Fibroblast of villous mesenchyme (primary cell): ENCODE measurements around the gene NLRP12. TPM values are rescaled to one million over a fixed set of nuclear protein-coding genes. Genes with fewer than 3 reads are reported as not detected.
A peak's percentile ranks its signal among the peaks of the same experiment; 100 is the strongest.

Experiments used
- DNase-seq: peaks from one replicate; pipeline ENCODE4 v3.0.0-alpha.2; 2010; ENCODE audit warnings: low read depth
- H3K4me3 ChIP-seq: 2 replicates; pipeline ENCODE4 v1.5.1; 2011; ENCODE audit warnings: low read depth, mild to moderate bottlenecking, low read length
- CTCF ChIP-seq: IDR thresholded peaks from 2 replicates; pipeline ENCODE4 v1.5.1; 2012; ENCODE audit warnings: low read depth, mild to moderate bottlenecking, low read length; ENCODE audit not compliant: insufficient read depth
- total RNA-seq: library from RNA; depleted of rRNA; stranded (reverse); fragments of >200 nt; gene quantifications from 2 replicates; pipeline ENCODE4 v1.2.3, GENCODE V29; 2012

Gene NLRP12
- total RNA-seq, 1 donor = not detected

DNA sequence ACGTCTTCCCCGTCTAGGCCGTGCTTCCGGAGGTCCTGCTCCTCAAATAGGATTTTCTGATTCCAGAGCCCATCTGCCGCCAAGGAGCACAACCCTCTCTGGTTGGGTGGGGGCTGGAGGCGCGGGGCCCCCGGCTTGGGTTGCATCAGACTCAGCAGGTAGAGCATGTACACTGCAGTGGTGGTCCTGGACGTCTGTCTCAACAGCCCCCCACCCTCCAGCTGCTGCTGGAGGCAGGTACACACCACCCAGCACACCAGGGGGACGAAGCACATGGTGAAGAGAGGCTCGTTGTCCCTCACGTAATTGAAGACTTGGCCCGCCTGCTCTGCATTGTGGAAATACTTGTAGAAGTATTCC is 13.9 kb downstream of the NLRP12 start:
- TF ChIP-seq CTCF = no peak
- DNase-seq = no peak

GRCh38 chr19:53809518-53810186 is 14.5 kb downstream of the NLRP12 start:
- H3K4me3 ChIP-seq = no peak overlapping the region
- no peak for DNase-seq

More for the DNA sequence above, 13.9 kb downstream of the NLRP12 start:
- no peak overlapping the region for H3K4me3 ChIP-seq

GRCh38 chr19:53808710-53809125 is 15.4 kb downstream of the NLRP12 start:
- H3K4me3 ChIP-seq = no peak overlapping the region
- DNase-seq = peak; percentile 48
- peak; percentile 66 for TF ChIP-seq CTCF

More at GRCh38 chr19:53809518-53810186, 14.5 kb downstream of the NLRP12 start:
- TF ChIP-seq CTCF = peak; percentile 32

DNA sequence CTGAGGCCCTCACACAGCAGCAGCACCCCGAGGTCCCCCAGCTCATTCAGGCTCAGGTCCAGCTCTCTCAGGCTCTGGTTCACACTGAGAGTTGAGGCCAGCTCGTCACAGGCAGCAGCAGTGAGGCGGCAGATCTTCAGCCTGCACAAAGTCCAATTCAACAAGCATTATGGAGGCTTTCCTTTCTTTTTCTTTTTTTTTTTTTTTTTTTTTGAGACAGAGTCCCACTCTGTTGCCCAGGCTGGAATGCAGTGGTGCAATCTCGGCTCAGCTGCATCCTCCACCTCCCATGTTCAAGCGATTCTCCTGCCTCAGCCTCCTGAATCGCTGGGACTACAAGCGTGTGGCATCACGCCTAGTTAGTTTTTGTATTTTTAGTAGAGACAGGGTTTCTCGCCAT is 22.9 kb downstream of the NLRP12 start:
- TF ChIP-seq CTCF = no peak
- H3K4me3 ChIP-seq = no peak overlapping the region
- DNase-seq = no peak

- no peak for DNase-seq
- TF ChIP-seq CTCF = no peak
- no peak overlapping the region for H3K4me3 ChIP-seq
Observed at GRCh38 chr19:53795019-53795418, 29.1 kb downstream of the NLRP12 start.

- no peak overlapping the region for H3K4me3 ChIP-seq
- DNase-seq = peak; percentile 89
- TF ChIP-seq CTCF = peak; percentile 100
Observed at GRCh38 chr19:53792721-53793433, 31.2 kb downstream of the NLRP12 start.
